ENCODE measurements around the gene ZNF70. TPM values are rescaled to one million over a fixed set of nuclear protein-coding genes. Genes with fewer than 3 reads are reported as not detected.

The ZNF70 gene
- total RNA-seq, 1 donor from 2014 or later, result 4.0 TPM

- Histone ChIP-seq H3K27ac (replicated peaks) (peak overlapping the region; percentile 1), H3K4me1 (peaks cover 62% of the 10 kb centered on the region), H3K27me3 (ENCODE audit: low read depth) (no peaks in the 10 kb centered on the region), H3K4me3 (no peak overlapping the region), H3K9me3 (replicated peaks) (no peaks in the 10 kb centered on the region), H3K36me3 (peaks cover 42% of the 10 kb centered on the region)
- peak; percentile 69 for DNase-seq
- TF ChIP-seq CTCF (IDR thresholded peaks at IDR 0.05; ENCODE audit: borderline replicate concordance), result no peak
- intact Hi-C loops (cut with micrococcal nuclease), result no loop called here
Observed at GRCh38 chr22:23790819-23791737, 40.2 kb upstream of the ZNF70 start.

- Histone ChIP-seq H3K9me3 (replicated peaks) (no peaks in the 10 kb centered on the region), H3K4me1 (peaks cover 68% of the 10 kb centered on the region), H3K4me3 (no peak overlapping the region), H3K27ac (replicated peaks) (peak overlapping the region; percentile 1), H3K36me3 (peaks cover 28% of the 10 kb centered on the region), H3K27me3 (ENCODE audit: low read depth) (no peaks in the 10 kb centered on the region)
- intact Hi-C loops (cut with micrococcal nuclease), result no loop called here
- no peak for TF ChIP-seq CTCF (IDR thresholded peaks at IDR 0.05; ENCODE audit: borderline replicate concordance)
- DNase-seq, result no peak
Observed at GRCh38 chr22:23789638-23790037, 38.7 kb upstream of the ZNF70 start.

GRCh38 chr22:23789121-23789520 lies 38.2 kb upstream of the ZNF70 start:
- no peak overlapping the region for H3K4me3 ChIP-seq
- no peak for TF ChIP-seq CTCF (IDR thresholded peaks at IDR 0.05; ENCODE audit: borderline replicate concordance)
- H3K9me3 ChIP-seq (replicated peaks), result no peaks in the 10 kb centered on the region
- peaks cover 23% of the 10 kb centered on the region for H3K36me3 ChIP-seq
- peaks cover 68% of the 10 kb centered on the region for H3K4me1 ChIP-seq
- H3K27ac ChIP-seq (replicated peaks), result peak overlapping the region; percentile 1
- intact Hi-C loops (cut with micrococcal nuclease), result no loop called here
- no peak for DNase-seq
- no peaks in the 10 kb centered on the region for H3K27me3 ChIP-seq (ENCODE audit: low read depth)

- peak overlapping the region; percentile 95 for H3K4me3 ChIP-seq
- H3K36me3 ChIP-seq, result peaks cover 11% of the 10 kb centered on the region
- no peaks in the 10 kb centered on the region for H3K9me3 ChIP-seq (replicated peaks)
- H3K27ac ChIP-seq (replicated peaks), result peak overlapping the region; percentile 100
- intact Hi-C loops (cut with micrococcal nuclease), result no loop called here
- DNase-seq, result no peak
- H3K27me3 ChIP-seq (ENCODE audit: low read depth), result no peaks in the 10 kb centered on the region
- peaks cover 68% of the 10 kb centered on the region for H3K4me1 ChIP-seq
- no peak for TF ChIP-seq CTCF (IDR thresholded peaks at IDR 0.05; ENCODE audit: borderline replicate concordance)
Observed at GRCh38 chr22:23787910-23788309, 37.0 kb upstream of the ZNF70 start.

- no peak for DNase-seq
- peaks cover 68% of the 10 kb centered on the region for H3K4me1 ChIP-seq
- H3K4me3 ChIP-seq, result peak overlapping the region; percentile 95
- TF ChIP-seq CTCF (IDR thresholded peaks at IDR 0.05; ENCODE audit: borderline replicate concordance), result no peak
- peak overlapping the region; percentile 100 for H3K27ac ChIP-seq (replicated peaks)
- peaks cover 8% of the 10 kb centered on the region for H3K36me3 ChIP-seq
- H3K9me3 ChIP-seq (replicated peaks), result no peaks in the 10 kb centered on the region
- H3K27me3 ChIP-seq (ENCODE audit: low read depth), result no peaks in the 10 kb centered on the region
- intact Hi-C loops (cut with micrococcal nuclease), result no loop called here
Observed at GRCh38 chr22:23787600-23787896, 36.6 kb upstream of the ZNF70 start.
